ENCODE measurements around the gene PABPN1. TPM values are rescaled to one million over a fixed set of nuclear protein-coding genes. Genes with fewer than 3 reads are reported as not detected.

PABPN1 gene
- total and polyA plus RNA-seq, 9 of the 15 experiments (the other 6 are each of a cell fraction or from before 2014, with no cell fraction given), result 32.6 to 388 (median 178) TPM

DNA sequence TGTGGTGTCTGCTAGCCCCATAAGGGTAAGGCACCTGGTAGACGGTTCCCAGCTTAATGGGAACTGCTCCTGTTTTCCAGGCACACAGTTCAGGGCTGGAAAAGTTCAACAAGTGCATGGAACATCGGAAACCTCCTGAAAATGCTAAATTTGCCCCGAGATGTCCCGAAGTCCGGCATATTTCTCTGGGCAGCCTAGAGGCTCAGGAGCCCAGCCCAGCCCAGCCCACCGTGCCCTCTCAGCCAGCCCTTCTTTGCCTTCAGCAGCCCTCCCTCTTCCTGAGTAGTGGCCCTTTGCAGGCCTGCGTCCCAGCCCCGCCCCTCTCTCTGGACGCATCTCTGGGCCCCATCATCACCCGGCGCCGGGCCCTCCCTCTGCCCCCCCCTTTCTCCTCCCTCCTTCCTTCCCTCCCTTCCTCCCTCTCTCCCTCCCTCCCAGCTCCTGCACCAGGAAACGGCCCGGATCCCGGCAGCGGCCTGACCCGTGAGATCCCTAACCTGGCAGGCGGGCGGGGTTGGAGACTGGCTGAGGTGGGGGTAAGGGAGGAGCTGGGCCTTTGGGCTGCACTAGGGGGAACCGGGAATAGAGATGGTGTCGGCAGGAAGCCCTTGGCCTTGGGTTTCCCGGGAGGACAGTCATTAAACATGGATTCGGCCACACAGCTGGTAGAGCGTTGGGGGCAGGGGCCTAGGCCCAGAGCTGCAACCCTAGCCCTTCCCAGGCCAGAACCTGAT lies 14.7 kb upstream of the PABPN1 start, which contains the start of gene BCL2L2 (continued):
- TF ChIP-seq, protein P1, sequence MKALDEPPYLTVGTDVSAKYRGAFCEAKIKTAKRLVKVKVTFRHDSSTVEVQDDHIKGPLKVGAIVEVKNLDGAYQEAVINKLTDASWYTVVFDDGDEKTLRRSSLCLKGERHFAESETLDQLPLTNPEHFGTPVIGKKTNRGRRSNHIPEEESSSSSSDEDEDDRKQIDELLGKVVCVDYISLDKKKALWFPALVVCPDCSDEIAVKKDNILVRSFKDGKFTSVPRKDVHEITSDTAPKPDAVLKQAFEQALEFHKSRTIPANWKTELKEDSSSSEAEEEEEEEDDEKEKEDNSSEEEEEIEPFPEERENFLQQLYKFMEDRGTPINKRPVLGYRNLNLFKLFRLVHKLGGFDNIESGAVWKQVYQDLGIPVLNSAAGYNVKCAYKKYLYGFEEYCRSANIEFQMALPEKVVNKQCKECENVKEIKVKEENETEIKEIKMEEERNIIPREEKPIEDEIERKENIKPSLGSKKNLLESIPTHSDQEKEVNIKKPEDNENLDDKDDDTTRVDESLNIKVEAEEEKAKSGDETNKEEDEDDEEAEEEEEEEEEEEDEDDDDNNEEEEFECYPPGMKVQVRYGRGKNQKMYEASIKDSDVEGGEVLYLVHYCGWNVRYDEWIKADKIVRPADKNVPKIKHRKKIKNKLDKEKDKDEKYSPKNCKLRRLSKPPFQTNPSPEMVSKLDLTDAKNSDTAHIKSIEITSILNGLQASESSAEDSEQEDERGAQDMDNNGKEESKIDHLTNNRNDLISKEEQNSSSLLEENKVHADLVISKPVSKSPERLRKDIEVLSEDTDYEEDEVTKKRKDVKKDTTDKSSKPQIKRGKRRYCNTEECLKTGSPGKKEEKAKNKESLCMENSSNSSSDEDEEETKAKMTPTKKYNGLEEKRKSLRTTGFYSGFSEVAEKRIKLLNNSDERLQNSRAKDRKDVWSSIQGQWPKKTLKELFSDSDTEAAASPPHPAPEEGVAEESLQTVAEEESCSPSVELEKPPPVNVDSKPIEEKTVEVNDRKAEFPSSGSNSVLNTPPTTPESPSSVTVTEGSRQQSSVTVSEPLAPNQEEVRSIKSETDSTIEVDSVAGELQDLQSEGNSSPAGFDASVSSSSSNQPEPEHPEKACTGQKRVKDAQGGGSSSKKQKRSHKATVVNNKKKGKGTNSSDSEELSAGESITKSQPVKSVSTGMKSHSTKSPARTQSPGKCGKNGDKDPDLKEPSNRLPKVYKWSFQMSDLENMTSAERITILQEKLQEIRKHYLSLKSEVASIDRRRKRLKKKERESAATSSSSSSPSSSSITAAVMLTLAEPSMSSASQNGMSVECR (CRISPR knock-in tag; IDR thresholded peaks at IDR 0.05), result peak; percentile 89
- no peak for TF ChIP-seq RBM34 (IDR thresholded peaks at IDR 0.05; ENCODE audit: borderline replicate concordance, insufficient read depth, low read length)
- no peak for TF ChIP-seq ATF2 (CRISPR knock-in tag; IDR thresholded peaks at IDR 0.05)
- no peak for TF ChIP-seq ZNF354B (CRISPR knock-in tag; IDR thresholded peaks at IDR 0.05)
- no peak for TF ChIP-seq DACH1 (IDR thresholded peaks at IDR 0.05; ENCODE audit: partially characterized antibody)
- TF ChIP-seq, protein P2, sequence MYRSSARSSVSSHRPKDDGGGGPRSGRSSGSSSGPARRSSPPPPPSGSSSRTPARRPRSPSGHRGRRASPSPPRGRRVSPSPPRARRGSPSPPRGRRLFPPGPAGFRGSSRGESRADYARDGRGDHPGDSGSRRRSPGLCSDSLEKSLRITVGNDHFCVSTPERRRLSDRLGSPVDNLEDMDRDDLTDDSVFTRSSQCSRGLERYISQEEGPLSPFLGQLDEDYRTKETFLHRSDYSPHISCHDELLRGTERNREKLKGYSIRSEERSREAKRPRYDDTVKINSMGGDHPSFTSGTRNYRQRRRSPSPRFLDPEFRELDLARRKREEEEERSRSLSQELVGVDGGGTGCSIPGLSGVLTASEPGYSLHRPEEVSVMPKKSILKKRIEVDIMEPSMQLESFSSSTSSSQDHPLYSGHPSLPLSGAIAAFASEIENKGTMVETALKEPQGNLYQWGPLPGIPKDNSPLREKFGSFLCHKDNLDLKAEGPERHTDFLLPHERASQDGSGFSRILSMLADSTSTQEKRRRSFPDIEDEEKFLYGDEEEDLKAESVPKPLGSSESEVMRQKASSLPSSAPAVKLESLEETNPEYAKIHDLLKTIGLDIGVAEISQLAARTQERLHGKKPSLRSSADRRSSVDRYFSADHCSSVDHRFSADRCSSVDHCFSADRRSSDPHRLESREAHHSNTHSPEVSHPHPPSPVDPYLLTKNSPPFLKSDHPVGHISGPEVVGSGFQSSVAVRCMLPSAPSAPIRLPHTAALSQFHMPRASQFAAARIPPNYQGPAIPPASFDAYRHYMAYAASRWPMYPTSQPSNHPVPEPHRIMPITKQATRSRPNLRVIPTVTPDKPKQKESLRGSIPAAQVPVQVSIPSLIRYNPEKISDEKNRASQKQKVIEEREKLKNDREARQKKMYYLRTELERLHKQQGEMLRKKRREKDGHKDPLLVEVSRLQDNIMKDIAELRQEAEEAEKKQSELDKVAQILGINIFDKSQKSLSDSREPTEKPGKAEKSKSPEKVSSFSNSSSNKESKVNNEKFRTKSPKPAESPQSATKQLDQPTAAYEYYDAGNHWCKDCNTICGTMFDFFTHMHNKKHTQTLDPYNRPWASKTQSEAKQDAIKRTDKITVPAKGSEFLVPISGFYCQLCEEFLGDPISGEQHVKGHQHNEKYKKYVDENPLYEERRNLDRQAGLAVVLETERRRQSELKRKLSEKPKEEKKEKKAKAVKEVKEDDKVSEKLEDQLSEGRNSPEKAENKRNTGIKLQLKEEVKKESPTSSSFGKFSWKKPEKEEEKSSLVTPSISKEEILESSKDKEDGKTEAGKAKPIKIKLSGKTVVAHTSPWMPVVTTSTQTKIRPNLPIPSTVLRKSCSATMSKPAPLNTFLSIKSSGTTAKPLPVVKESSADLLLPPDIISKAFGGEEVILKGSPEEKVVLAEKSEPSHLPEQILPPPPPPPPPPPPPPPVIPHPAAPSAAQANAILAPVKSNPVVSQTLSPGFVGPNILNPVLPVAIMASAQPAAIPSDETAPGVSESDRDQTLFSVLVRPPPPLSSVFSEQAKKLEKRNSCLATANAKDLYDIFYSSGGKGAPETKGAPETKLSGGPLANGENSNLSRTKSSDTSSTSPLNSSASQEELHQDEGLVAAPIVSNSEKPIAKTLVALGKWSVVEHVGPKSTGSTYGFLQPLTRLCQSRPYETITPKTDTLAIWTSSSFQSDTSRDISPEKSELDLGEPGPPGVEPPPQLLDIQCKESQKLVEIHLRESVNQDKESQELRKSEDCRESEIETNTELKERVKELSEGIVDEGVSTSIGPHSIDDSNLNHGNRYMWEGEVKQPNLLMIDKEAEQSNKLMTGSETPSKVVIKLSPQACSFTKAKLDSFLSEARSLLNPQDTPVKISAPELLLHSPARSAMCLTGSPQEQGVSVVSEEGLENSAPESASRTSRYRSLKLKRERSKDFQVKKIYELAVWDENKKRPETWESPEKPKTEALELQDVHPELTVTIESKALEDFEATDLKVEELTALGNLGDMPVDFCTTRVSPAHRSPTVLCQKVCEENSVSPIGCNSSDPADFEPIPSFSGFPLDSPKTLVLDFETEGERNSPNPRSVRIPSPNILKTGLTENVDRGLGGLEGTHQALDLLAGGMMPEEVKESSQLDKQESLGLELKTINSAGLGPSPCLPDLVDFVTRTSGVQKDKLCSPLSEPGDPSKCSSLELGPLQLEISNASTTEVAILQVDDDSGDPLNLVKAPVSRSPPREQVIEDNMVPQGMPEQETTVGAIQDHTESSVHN (IDR thresholded peaks at IDR 0.05; ENCODE audit: borderline replicate concordance in 1 of 2, low read depth in 1 of 2), result no peak
- TF ChIP-seq ZNF696 (CRISPR knock-in tag; conservative IDR thresholded peaks at IDR 0.05), result no peak
- no peak for TF ChIP-seq ZNF282 (CRISPR knock-in tag; IDR thresholded peaks at IDR 0.05)
- TF ChIP-seq PURB (CRISPR knock-in tag; IDR thresholded peaks at IDR 0.05; ENCODE audit: low read depth), result no peak

All from K562 (cell line).